Breast epithelium (tissue), 4 donors: Measurements from ENCODE around the gene POMGNT1. TPM values are rescaled to one million over a fixed set of nuclear protein-coding genes. Genes with fewer than 3 reads are reported as not detected.

Source experiments
- DNase-seq, 2 donors: peaks; one replicate each; pipeline ENCODE4 v3.0.0-alpha.2; 2019; ENCODE audit warnings: low spot score in 2 of 2
- H3K27ac ChIP-seq, 2 donors: fragments of 200-600 bp; sonication (generic) in 1 of 2; one replicate each; pipeline ENCODE4 v1.5.1; 2016 to 2019; ENCODE audit warnings: mild to moderate bottlenecking in 1 of 2
- H3K27me3 ChIP-seq, 2 donors: fragments of 200-600 bp; sonication (generic) in 1 of 2; one replicate each; pipeline versions ENCODE4 v1.5.1 to v1.6.0; 2017 to 2019; ENCODE audit warnings: control low read depth in 1 of 2, mild to moderate bottlenecking in 1 of 2
- H3K36me3 ChIP-seq: fragments of 200-600 bp; one replicate; pipeline ENCODE4 v1.5.1; 2019
- H3K4me1 ChIP-seq, 2 donors: fragments of 200-600 bp; sonication (generic); one replicate each; pipeline ENCODE4 v1.5.1; 2016 to 2019; ENCODE audit warnings: control low read depth in 1 of 2
- H3K4me3 ChIP-seq, 3 donors: fragments of 200-600 bp; sonication (generic); 1 replicate in 2 of 3; 2 replicates in 1 of 3; pipeline ENCODE4 v1.5.1; 2016 to 2019; ENCODE audit warnings: mild to moderate bottlenecking in 3 of 3, moderate library complexity in 2 of 3
- H3K9me3 ChIP-seq, 2 donors: fragments of 200-600 bp; sonication (generic) in 1 of 2; one replicate each; pipeline ENCODE4 v1.5.1; 2016 to 2019; ENCODE audit warnings: control low read depth in 1 of 2
- POLR2A ChIP-seq: fragments of 450-650 bp; IDR thresholded peaks from one replicate; pipeline ENCODE4 v1.6.1; 2016; ENCODE audit warnings: antibody characterized with exemption, mild to moderate bottlenecking, moderate library complexity
- POLR2AphosphoS5 ChIP-seq, 3 donors: sonication (generic); formaldehyde crosslinking; IDR thresholded peaks; one replicate each; pipeline ENCODE4 v1.6.1; 2017; ENCODE audit warnings: antibody characterized with exemption in 3 of 3
- intact Hi-C: fragments of 100-400 bp; cut with DNase I; formaldehyde crosslinking; loops from one replicate; pipeline ENCODE4 v1.15.1; 2023; ENCODE audit warnings: low total_unique reads
- total RNA-seq, 3 donors: library from RNA; depleted of rRNA; stranded (reverse); fragments of >200 nt; gene quantifications; one replicate each; pipeline ENCODE4 v1.1.0, GENCODE V29; 2016
- TF ChIP-seq, protein P1 (sequence below), 3 donors: fragments of 450-650 bp; IDR thresholded peaks; one replicate each; pipeline ENCODE4 v1.5.1; 2016 to 2017; ENCODE audit warnings: antibody characterized with exemption in 3 of 3, mild to moderate bottlenecking in 3 of 3, moderate library complexity in 3 of 3

The POMGNT1 gene
- total RNA-seq, 3 donors from 2014 or later = 37.6 to 47.4 (median 42.3) TPM

DNA sequence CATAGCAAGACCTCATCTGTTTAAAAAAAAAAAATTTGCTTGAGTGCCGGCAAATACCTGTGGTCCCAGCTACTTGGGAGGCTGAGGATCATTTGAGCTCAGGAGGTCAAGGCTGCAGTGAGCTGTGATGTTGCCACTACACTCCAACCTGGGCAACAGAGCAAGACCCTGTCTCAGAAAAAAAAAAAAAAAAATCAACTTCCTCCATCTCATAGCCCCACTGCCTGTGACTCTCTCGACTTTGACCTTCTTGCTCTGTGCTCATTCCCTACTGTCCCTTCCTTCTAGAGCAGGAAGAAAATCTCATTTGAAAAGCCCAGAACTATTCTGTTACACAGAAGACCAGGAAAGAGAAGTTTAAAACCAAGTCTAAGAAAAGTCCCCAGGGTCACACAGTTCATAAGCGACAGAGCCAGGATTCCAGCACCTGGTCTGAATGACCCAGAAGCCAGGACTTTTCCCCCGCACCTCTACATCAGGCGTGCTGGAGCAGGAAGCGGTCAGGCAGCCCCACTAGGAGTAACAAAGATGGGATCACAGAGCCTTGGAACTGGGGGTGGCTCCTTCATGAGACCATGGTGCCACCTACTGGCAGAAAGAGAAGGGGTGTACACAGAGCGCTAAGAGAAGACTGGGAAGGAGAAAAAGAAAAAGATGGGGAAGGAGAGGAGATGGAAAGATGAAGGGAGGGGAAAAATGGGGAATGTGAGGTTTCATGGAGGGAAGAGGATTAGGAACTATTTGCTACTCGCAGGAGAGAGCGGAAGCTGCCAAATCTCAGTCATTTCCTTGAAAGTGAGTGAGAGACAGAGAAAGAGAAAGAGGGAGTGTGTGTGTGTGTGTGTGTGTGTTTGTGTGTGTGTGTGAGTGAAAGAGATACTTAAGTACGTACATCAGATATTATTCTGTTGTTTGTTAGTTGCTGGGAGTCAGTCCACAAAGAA, 18.8 kb downstream of the POMGNT1 start:
- peak; percentile 77 to 85 for DNase-seq
- intact Hi-C loops = loop anchor here (5.0 kb wide), 1 partner anchor 142 kb away; no protein-coding TSS in a partner anchor
- H3K9me3 ChIP-seq = no peaks in the 10 kb centered on the region
- no peak overlapping the region for H3K4me3 ChIP-seq
- TF ChIP-seq POLR2AphosphoS5 (IDR thresholded peaks at IDR 0.05) (peak in 2 of 3 donors; percentile 44 to 51), POLR2A (no peak)
- TF ChIP-seq, protein P1, sequence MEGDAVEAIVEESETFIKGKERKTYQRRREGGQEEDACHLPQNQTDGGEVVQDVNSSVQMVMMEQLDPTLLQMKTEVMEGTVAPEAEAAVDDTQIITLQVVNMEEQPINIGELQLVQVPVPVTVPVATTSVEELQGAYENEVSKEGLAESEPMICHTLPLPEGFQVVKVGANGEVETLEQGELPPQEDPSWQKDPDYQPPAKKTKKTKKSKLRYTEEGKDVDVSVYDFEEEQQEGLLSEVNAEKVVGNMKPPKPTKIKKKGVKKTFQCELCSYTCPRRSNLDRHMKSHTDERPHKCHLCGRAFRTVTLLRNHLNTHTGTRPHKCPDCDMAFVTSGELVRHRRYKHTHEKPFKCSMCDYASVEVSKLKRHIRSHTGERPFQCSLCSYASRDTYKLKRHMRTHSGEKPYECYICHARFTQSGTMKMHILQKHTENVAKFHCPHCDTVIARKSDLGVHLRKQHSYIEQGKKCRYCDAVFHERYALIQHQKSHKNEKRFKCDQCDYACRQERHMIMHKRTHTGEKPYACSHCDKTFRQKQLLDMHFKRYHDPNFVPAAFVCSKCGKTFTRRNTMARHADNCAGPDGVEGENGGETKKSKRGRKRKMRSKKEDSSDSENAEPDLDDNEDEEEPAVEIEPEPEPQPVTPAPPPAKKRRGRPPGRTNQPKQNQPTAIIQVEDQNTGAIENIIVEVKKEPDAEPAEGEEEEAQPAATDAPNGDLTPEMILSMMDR (IDR thresholded peaks at IDR 0.05) = peak; percentile 94 to 98 (median 95)
- H3K4me1 ChIP-seq = peaks cover 3 to 16% of the 10 kb centered on the region in 2 donors
- peak overlapping the region; percentile 43 to 77 for H3K27ac ChIP-seq
- H3K27me3 ChIP-seq = no peaks in the 10 kb centered on the region
- H3K36me3 ChIP-seq = no peaks in the 10 kb centered on the region

DNA sequence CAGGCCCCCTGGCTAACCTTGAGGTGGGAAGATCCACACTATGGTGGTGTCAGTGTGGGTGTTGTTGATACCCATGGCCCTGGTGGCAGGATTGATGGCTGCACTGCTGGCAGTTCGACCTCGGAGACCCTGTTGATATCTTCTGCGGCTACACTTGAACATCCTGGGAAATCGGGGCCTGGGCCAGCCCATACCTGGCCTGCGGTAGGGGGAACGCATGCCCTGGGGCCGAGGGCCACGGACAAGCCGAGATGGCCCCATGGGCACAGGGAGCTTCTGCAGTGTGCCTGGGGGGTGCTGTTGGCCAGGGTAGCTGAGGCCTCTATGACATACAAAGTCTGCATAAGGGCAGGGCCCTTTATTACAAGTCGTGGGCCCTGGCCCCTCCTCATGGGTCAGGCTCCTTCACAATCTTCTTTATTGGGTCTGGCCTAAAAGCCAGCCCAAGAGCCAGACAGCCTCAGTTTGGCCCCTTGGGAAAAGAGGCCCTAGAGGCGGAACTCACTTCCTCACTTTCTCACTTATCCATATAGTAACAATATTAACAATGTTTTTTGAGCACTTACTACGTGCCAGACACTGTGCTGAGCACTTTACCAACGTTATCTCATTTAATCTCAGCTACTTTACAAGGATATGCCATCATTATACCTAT, 21.9 kb downstream of the POMGNT1 start, which contains the start of gene P3R3URF:
P3R3URF (minus strand) TSS at position 278 of the 655 bp plus-strand sequence; CDS start at position 261, 17 bp downstream.
- Histone ChIP-seq H3K36me3 (no peaks in the 10 kb centered on the region), H3K4me3 (peak within 1 kb of the TSS in 1 of 3 donors; percentile 2), H3K4me1 (peaks cover 7 to 20% of the 10 kb centered on the region in 2 donors), H3K27me3 (no peaks in the 10 kb centered on the region), H3K9me3 (no peaks in the 10 kb centered on the region), H3K27ac (peak within 1 kb of the TSS; percentile 88 to 93)
- intact Hi-C loops = loop anchor here (5.0 kb wide), 1 partner anchor 139 kb away; no protein-coding TSS in a partner anchor
- no peak for TF ChIP-seq POLR2A
- TF ChIP-seq, protein P1 (IDR thresholded peaks at IDR 0.05) = no peak
- no peak for TF ChIP-seq POLR2AphosphoS5 (IDR thresholded peaks at IDR 0.05)
- DNase-seq = no peak

DNA sequence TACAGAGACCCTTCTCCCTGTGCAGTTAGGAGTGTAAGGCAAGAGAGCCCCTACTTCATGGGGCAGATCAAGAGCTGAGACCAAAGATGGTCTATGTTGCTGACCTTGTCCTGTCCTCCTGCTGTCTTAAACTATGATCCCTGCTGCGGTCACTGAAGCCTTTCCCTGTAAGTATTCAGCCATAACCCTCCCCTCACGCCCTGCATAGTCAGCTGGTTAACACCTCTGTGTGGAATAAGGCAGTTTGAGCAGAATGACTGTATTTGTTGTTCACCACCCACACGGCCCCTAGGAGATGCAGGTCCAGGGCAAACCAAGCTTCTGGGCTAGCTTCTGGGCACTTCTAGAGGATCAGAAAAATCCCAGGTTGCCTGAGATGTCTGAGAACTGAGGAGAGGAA, 23.0 kb downstream of the POMGNT1 start:
- Histone ChIP-seq H3K4me1 (peaks cover 7 to 22% of the 10 kb centered on the region in 2 donors), H3K36me3 (no peaks in the 10 kb centered on the region), H3K27ac (peak overlapping the region; percentile 88 to 93), H3K4me3 (peak overlapping the region in 1 of 3 donors; percentile 2), H3K27me3 (no peaks in the 10 kb centered on the region), H3K9me3 (no peaks in the 10 kb centered on the region)
- TF ChIP-seq POLR2A (no peak), POLR2AphosphoS5 (IDR thresholded peaks at IDR 0.05) (no peak)
- TF ChIP-seq, protein P1 (IDR thresholded peaks at IDR 0.05) = no peak
- DNase-seq = no peak
- intact Hi-C loops = loop anchor here (5.0 kb wide), 1 partner anchor 138 kb away; no protein-coding TSS in a partner anchor

DNA sequence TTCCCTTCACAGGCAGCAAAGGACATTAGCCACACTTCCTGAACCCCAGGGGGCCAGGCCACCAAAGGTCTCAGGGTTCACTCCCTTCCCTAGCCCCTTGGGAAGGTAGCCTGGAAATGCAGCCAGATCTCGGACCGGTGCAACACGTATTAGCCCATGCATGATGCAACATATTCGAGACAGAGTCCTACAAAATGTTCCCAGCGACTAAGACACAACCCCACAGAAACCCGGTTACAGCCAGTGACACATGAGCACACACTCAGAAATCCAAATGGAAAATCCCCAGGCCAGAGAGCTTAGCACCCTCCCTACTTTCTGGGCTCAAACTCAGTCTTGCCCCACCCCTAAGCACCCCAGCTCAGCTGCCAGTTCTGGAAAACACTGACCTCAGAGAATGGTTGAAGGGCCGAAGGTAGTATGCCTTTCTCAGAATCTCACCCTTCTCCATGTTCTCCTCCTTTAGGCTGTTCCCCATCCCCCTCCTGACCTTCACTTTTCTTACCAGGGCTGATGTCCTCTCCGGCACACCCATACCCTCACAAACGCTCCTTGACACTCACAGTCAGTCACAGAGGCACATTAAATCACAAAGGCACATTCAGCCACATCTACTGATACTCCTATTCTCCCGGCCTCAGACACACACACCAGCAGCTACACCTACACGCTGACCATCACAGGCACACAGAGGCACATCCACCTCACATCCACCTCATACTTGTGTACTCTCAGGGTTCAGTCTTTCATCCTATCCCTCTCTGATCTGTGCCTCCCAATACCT, 23.6 kb downstream of the POMGNT1 start, which contains the start of gene TSPAN1:
TSPAN1 (plus strand) TSS at position 640 of the 784 bp plus-strand sequence. CDS start 6,021 bp downstream, outside the sequence.
- Histone ChIP-seq H3K27me3 (no peaks in the 10 kb centered on the region), H3K4me3 (peak within 1 kb of the TSS in 1 of 3 donors; percentile 2), H3K36me3 (no peaks in the 10 kb centered on the region), H3K27ac (peak within 1 kb of the TSS; percentile 88 to 93), H3K4me1 (peaks cover 7 to 22% of the 10 kb centered on the region in 2 donors), H3K9me3 (no peaks in the 10 kb centered on the region)
- TF ChIP-seq POLR2A (no peak), POLR2AphosphoS5 (IDR thresholded peaks at IDR 0.05) (peak in 1 of 3 donors; percentile 54)
- TF ChIP-seq, protein P1 (IDR thresholded peaks at IDR 0.05) = no peak
- peak in 1 of 2 donors; percentile 67 for DNase-seq
- intact Hi-C loops = loop anchor here (5.0 kb wide), 1 partner anchor 137 kb away; no protein-coding TSS in a partner anchor
